K562 (cell line): ENCODE measurements around the gene ANO1. TPM values are rescaled to one million over a fixed set of nuclear protein-coding genes. Genes with fewer than 3 reads are reported as not detected.

Experiments used
- ATAC-seq: fragments of 200-7000 bp; cut with Tn5 transposase; 3 replicates; pipeline ENCODE4 v1.9.1; 2020; ENCODE audit warnings: moderate library complexity
- BruUV-seq: library from RNA; stranded (reverse); fragments of 400-500 nt; replicated peaks from 2 replicates; lab custom pipeline; 2021; lab: Mats Ljungman, UMichigan
- CTCF ChIA-PET: fragments of 300-600 bp; formaldehyde crosslinking; extraction: SDS; loops from one replicate; lab custom pipeline; 2021; ENCODE audit warnings: low intra/inter-chr PET ratio; lab: Yijun Ruan, JAX
- POLR2A ChIA-PET: fragments of 300-600, 350-650 bp; sonication (Branson Sonifier 250); formaldehyde crosslinking; extraction: SDS; loops from one replicate; lab custom pipeline; 2021; ENCODE audit warnings: antibody characterized with exemption, inconsistent platforms; lab: Yijun Ruan, JAX
- DNase-seq, 4 experiments: peaks; one replicate each; pipeline versions ENCODE4 v3.0.0 to v3.0.0-alpha.2; 2011 to 2018; ENCODE audit warnings: low spot score in 3 of 4, mixed read lengths in 3 of 4; ENCODE audit errors: extremely low read depth in 1 of 4
- FAIRE-seq: peaks from 2 replicates; lab custom pipeline; 2011; peaks lifted over from hg19 to GRCh38; lab: Jason Lieb, UNC
- H2AFZ ChIP-seq: 2 replicates; pipeline ENCODE4 v1.6.0; 2011; ENCODE audit warnings: low read depth, low read length, control low read depth, inconsistent platforms
- H3K27ac ChIP-seq: fragments of 200-600 bp; 3 replicates; pipeline ENCODE4 v1.8.0; 2011; ENCODE audit warnings: low read depth, mild to moderate bottlenecking, control low read depth, inconsistent platforms, low read length, moderate library complexity, mixed read lengths; ENCODE audit errors: extremely low read depth
- H3K27me3 ChIP-seq, 2 experiments: fragments of 300-600 bp in 1 of 2; 2 replicates in 1 of 2; 3 replicates in 1 of 2; pipeline versions ENCODE4 v1.6.0 to v1.8.0; 2011; ENCODE audit warnings: inconsistent platforms in 2 of 2, low read length in 2 of 2, mild to moderate bottlenecking in 1 of 2, mixed read lengths in 1 of 2, moderate library complexity in 1 of 2; ENCODE audit not compliant: control insufficient read depth in 2 of 2, insufficient read depth in 2 of 2
- H3K36me3 ChIP-seq: fragments of 300-600 bp; 3 replicates; pipeline ENCODE4 v1.8.0; 2011; ENCODE audit warnings: mild to moderate bottlenecking, low read length, inconsistent platforms; ENCODE audit not compliant: control insufficient read depth, insufficient read depth
- H3K4me1 ChIP-seq, 2 experiments: fragments of 200-600 bp in 1 of 2; replicated peaks in 1 of 2; 2 replicates in 1 of 2; 3 replicates in 1 of 2; pipeline versions ENCODE4 v1.5.1 to v1.8.0; 2011; ENCODE audit warnings: inconsistent platforms in 2 of 2, low read length in 2 of 2, mild to moderate bottlenecking in 1 of 2, mixed read lengths in 1 of 2, moderate library complexity in 1 of 2; ENCODE audit not compliant: control insufficient read depth in 2 of 2, insufficient read depth in 2 of 2
- H3K4me2 ChIP-seq: 2 replicates; pipeline ENCODE4 v1.6.1; 2011; ENCODE audit warnings: low read length, control low read depth, inconsistent platforms, mixed read lengths; ENCODE audit not compliant: insufficient read depth
- H3K4me3 ChIP-seq: fragments of 200-600 bp; sonication (generic), shearing (Covaris generic); 2 replicates; pipeline ENCODE4 v1.5.1; 2016; ENCODE audit warnings: control low read depth, inconsistent platforms
- H3K79me2 ChIP-seq: fragments of 200-600 bp; 3 replicates; pipeline ENCODE4 v1.8.0; 2011; ENCODE audit warnings: low read length, inconsistent platforms; ENCODE audit not compliant: control insufficient read depth, insufficient read depth
- H3K9ac ChIP-seq, 2 experiments: 2 replicates each; pipeline versions ENCODE4 v1.6.0 to v1.6.1; 2011; ENCODE audit warnings: low read depth in 2 of 2, low read length in 2 of 2, control low read depth in 1 of 2, inconsistent platforms in 1 of 2, mild to moderate bottlenecking in 1 of 2, mixed read lengths in 1 of 2; ENCODE audit not compliant: insufficient read depth in 1 of 2
- H3K9me1 ChIP-seq: one replicate; pipeline ENCODE4 v1.6.0; 2011; ENCODE audit warnings: inconsistent platforms, mild to moderate bottlenecking, low read length, moderate library complexity; ENCODE audit not compliant: control insufficient read depth, insufficient read depth
- H3K9me3 ChIP-seq: replicated peaks from 2 replicates; pipeline ENCODE4 v1.5.1; 2011; ENCODE audit warnings: low read depth, low read length, inconsistent platforms; ENCODE audit not compliant: control insufficient read depth, insufficient read depth
- H4K20me1 ChIP-seq: replicated peaks from 2 replicates; pipeline ENCODE4 v1.6.1; 2011; ENCODE audit warnings: low read length, inconsistent platforms, mixed read lengths; ENCODE audit not compliant: control insufficient read depth, insufficient read depth
- ARNT ChIP-seq, 2 experiments: fragments of 450-650 bp; IDR thresholded peaks; 2 replicates each; pipeline ENCODE4 v1.6.1; 2016; ENCODE audit warnings: mild to moderate bottlenecking in 1 of 2
- CAMTA2 ChIP-seq: fragments of 250-450 bp; sonication (Bioruptor Pico); conservative IDR thresholded peaks from 2 replicates; pipeline ENCODE4 v1.5.1; 2022
- CHD7 ChIP-seq: fragments of 200-600 bp; sonication (generic); IDR thresholded peaks from one replicate; pipeline ENCODE4 v1.6.1; 2012; ENCODE audit warnings: mild to moderate bottlenecking, low read depth, low read length, inconsistent platforms
- HINFP ChIP-seq: fragments of 450-650 bp; conservative IDR thresholded peaks from 2 replicates; pipeline ENCODE4 v1.6.1; 2016; ENCODE audit warnings: missing genetic modification characterization, low read depth, mild to moderate bottlenecking, control low read depth, missing compliant biosample characterization
- KLF16 ChIP-seq: IDR thresholded peaks from 2 replicates; pipeline ENCODE4 v1.6.1; 2016; ENCODE audit warnings: antibody characterized with exemption
- TAF9B ChIP-seq: fragments of 450-650 bp; IDR thresholded peaks from 2 replicates; pipeline ENCODE4 v1.6.1; 2018; ENCODE audit warnings: mild to moderate bottlenecking; ENCODE audit not compliant: partially characterized antibody
- ZNF224 ChIP-seq: sonication (generic); formaldehyde crosslinking; IDR thresholded peaks from 2 replicates; pipeline ENCODE4 v1.8.0; 2022; ENCODE audit warnings: mild to moderate bottlenecking, missing genetic modification reagents
- WGBS: fragments of 100-300 bp; shearing (Covaris generic); methylation state at CpG from one replicate; pipeline ENCODE4 v1.1.6; 2016; ENCODE audit warnings: low coverage, mixed read lengths; ENCODE audit not compliant: insufficient coverage; ENCODE audit errors: missing lambda C conversion rate; 5-methylcytosine and 5-hydroxymethylcytosine counted together
- in situ Hi-C: fragments of 300-500 bp; cut with MboI; formaldehyde crosslinking; loops from 4 replicates; pipeline ENCODE4 v1.15.0; 2018; ENCODE audit warnings: inconsistent platforms, mixed read lengths
- intact Hi-C: fragments of 100-400 bp; cut with micrococcal nuclease; formaldehyde crosslinking; loops from 2 replicates; pipeline ENCODE4 v1.14.2; 2022
- polyA plus RNA-seq, 8 experiments: library from polyadenylated mRNA; depleted of rRNA in 4 of 8; stranded (reverse) in 5 of 8; unstranded in 3 of 8; fragments of >200 nt; fragmentation: Nextera tagmentation in 2 of 8; fragmentation: Illumina TruSeq in 1 of 8; extraction: Ambion mirVana in 2 of 8; extraction: Trizol in 1 of 8; gene quantifications; 2 replicates each; pipeline versions ENCODE4 v1.2.1 to v1.2.3, GENCODE V29; 2011 to 2014; ENCODE audit warnings: inconsistent platforms in 1 of 8, missing spikeins in 1 of 8
- total RNA-seq, 7 experiments: library from RNA; depleted of rRNA in 6 of 7; stranded (reverse); fragments of >200 nt in 6 of 7; fragmentation: Illumina TruSeq in 2 of 7; extraction: Trizol in 2 of 7; gene quantifications; 2 replicates each; pipeline versions ENCODE4 v1.2.1 to v1.2.3, GENCODE V29; 2011 to 2021; ENCODE audit warnings: low replicate concordance in 1 of 7
- TF ChIP-seq, protein P1 (sequence below), 2 experiments: fragments of 250-450 bp in 1 of 2; fragments of 450-650 bp in 1 of 2; sonication (Bioruptor Pico) in 1 of 2; IDR thresholded peaks; 2 replicates each; pipeline versions ENCODE4 v1.6.1 to v1.8.0; 2016 to 2021; ENCODE audit warnings: mild to moderate bottlenecking in 2 of 2, moderate library complexity in 2 of 2, missing compliant biosample characterization in 1 of 2, missing genetic modification characterization in 1 of 2

Gene ANO1
- total and polyA plus RNA-seq, 9 of the 15 experiments (the other 6 are each of a cell fraction or from before 2014, with no cell fraction given) = not detected

- no peak for TF ChIP-seq ARNT (IDR thresholded peaks at IDR 0.05)
- TF ChIP-seq, protein P1, sequence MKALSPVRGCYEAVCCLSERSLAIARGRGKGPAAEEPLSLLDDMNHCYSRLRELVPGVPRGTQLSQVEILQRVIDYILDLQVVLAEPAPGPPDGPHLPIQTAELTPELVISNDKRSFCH (CRISPR knock-in tag; IDR thresholded peaks at IDR 0.05) = no peak
- TF ChIP-seq, protein P1 (tag; IDR thresholded peaks at IDR 0.05) = no peak
- TF ChIP-seq HINFP (tag) = no peak
- TF ChIP-seq KLF16 = no peak
- TF ChIP-seq ZNF224 = no peak
- no peak for TF ChIP-seq TAF9B
- TF ChIP-seq, all 486 proteins: peak for 0
These were observed 108.8 kb downstream of the ANO1 start (continued) for GRCh38 chr11:70186936-70187335.

GRCh38 chr11:70187771-70188170 is 109.7 kb downstream of the ANO1 start:
- peaks cover 24 to 68% of the 10 kb centered on the region in 2 experiments; a peak in 4 of 5 replicates for H3K27me3 ChIP-seq
- no peaks in the 10 kb centered on the region for H3K9me1 ChIP-seq
- H3K9ac ChIP-seq = no peak overlapping the region
- no peak overlapping the region for H2AFZ ChIP-seq
- in situ Hi-C loops (loop anchor here (10.0 kb wide), 1 partner anchor 473 kb away; no protein-coding TSS in a partner anchor), intact Hi-C loops (no loop called here)
- FAIRE-seq (no peak), DNase-seq (no peak), ATAC-seq (no peak)
- 0 out of 2 replicates have a peak, but pooled peaks cover 9% of the 10 kb centered on the region for H4K20me1 ChIP-seq
- no peaks in the 10 kb centered on the region for H3K79me2 ChIP-seq
- POLR2A ChIA-PET = no interaction called here
- H3K4me2 ChIP-seq = no peak overlapping the region
- H3K4me1 ChIP-seq = peaks cover 0 to 8% of the 10 kb centered on the region in 2 experiments; a peak in 2 of 5 replicates
- H3K36me3 ChIP-seq = no peaks in the 10 kb centered on the region
- no TSS peak for BruUV-seq
- WGBS = under 1% methylated on average over 15 of the region's 15 CpGs
- CTCF ChIA-PET = no interaction called here
- H3K9me3 ChIP-seq = peaks cover 2% of the 10 kb centered on the region; the same call in 1 of the 2 replicates
- no peak overlapping the region for H3K4me3 ChIP-seq
- no peak overlapping the region for H3K27ac ChIP-seq
- TF ChIP-seq CAMTA2 (CRISPR knock-in tag) (no peak), CHD7 (no peak)
